NCI-H1930 (cell line): ENCODE data around the gene AGBL1.
"Not testable (repeated sequence)": the region's sequence is repeated elsewhere in the genome, so short reads cannot be mapped to it uniquely, and the experiment has no call there.

ENCODE experiments used
- DNase-seq, 2 experiments: peaks; one replicate each; lab custom pipeline; 2025; lab: John Stamatoyannopoulos, UW

The AGBL1 gene

DNA sequence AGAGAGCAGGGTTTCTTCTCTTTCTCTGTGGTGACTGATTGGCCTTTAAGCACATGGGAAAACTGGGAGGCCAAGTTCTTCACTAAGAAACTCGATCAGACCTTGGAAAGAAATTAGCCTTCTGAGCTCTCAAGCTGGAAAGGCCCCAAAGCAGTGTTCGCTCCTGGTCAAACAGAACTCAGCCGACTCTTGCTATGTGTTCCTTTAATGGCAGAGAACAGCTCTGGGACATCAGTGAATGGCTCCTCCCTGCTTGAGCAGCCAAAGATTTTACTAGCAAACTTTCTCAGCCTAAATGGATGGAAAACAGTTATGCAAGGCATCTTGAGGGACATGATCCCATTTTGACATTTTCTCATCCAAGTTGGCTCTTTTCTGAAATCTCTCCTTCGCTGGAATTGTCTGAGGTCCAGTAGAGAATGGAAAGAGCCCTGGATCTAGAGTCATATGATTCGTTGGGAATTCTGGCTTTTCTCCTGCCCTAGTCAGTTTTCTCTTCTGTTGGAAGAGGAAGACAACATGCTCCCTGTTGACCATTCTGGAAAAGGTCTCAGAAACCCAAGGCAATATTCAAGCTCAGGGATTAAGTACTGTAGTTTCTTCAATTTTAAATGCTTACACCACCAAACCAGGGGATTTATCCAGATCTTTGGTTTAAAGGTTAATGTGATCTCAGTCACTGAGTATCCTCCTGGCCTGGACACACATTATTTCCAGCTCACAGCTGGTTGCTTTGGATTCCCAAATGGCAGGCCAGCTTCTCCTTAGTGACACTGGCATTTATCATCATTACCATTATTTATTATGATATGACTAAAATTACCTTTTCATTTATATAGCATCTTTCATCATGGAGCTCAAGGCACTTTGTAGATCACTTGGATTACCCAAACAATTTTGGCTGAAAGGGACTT is 319.6 kb downstream of the AGBL1 start:
- no peak for DNase-seq

DNA sequence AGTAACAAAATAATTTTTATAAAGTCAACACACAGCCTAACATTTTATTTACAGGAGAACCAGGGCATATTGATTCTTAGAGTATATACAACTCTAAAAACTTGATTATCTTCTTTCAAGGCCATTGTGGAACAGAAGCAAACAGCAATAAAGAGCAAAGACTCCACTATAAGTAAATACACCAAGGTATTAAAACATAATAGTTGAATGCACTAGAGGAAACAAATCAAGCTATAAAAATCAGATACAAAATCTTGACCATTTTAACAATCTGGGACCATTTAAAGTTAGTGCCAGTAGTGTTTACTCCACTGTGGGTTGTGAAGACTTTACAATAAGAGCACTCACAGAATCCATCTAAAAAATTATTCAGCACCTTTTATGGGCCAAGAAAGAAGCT is 323.6 kb downstream of the AGBL1 start:
- DNase-seq: no peak

GRCh38 chr15:86403914-86404583 is 324.4 kb downstream of the AGBL1 start:
- no peak for DNase-seq

DNA sequence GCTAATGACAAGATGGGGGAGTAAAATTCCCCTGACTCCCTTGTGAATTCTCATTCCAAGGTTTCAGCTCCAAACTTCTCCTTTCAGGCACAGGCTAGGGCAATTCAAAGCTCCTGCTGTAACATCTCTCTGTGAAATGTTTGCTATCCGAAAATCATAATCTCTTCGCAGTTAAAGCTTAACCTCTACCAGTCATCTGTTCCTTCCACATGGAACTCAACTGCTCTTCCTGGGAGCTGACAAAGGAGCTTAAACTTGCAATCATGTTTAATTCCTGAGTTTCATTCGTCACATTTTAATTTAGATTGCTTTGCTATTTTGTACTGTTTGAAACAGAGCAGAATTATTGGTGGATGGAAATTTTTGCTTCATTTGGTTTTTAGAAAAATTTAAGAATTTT is 328.6 kb downstream of the AGBL1 start:
- DNase-seq: no peak

GRCh38 chr15:86411916-86412315 is 332.2 kb downstream of the AGBL1 start:
- no peak for DNase-seq

DNA sequence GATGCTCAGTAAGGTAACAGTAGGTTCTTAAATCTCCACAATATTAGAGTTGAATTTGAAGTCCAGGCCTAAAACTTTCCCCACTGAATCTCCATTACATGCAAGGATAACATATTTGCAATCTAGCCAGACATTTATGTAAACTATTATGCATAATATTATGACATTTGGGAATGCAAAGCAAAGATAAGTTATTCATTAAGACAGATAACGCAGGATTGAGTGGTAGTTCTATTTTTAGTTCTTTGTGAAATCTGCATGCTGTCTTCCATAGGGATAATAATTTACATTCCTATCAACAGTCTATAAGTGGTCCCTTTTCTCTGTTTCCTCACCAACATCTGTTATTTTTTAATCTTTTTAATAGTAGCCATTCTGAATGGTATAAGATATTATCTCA is 333.5 kb downstream of the AGBL1 start:
- DNase-seq: no peak

- no peak for DNase-seq
These were observed 346.1 kb downstream of the AGBL1 start for GRCh38 chr15:86425746-86426145.

DNA sequence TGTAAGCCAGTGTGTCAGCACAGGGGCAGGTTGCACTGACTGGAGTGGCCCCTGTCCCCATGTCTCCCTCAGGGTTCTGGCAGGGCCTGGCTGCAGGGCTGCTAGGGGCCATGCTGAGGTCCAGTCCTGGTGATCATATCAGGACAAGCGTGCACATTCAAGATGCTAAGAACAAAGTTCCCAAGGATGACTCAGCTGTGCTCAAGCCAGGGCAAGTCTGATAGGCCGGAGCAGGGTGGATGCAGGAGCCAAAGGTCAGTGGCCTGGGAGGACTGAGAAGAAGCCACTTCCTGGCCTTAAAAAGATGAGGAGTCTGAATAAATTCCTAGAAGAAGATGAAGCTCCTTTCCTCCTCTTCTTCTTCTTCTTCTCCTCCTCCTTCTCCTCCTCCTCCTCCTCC is 353.2 kb downstream of the AGBL1 start:
- DNase-seq: no peak

GRCh38 chr15:86433983-86434382 is 354.3 kb downstream of the AGBL1 start:
- no peak for DNase-seq

DNA sequence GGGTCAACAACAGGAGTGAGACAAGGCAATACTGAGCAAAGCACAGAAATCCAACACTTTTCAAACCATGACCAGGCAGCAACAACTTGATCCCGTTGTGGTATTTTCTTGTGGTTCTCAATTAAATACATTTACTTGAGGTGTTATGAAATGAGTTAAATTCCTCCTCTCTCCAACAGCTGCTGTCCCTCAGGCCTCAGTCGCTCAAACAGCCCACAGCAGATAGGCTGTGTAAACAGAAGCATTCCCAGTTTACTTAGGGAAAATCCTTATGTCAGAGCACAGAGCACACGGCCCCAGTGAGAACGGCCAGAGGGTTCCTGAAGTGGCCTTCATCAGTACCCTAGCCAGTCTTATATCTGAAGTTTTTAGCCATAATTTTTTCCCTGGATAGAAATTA is 359.9 kb downstream of the AGBL1 start:
- DNase-seq: no peak

- no peak for DNase-seq
These were observed 364.9 kb downstream of the AGBL1 start for GRCh38 chr15:86444527-86444926.

DNA sequence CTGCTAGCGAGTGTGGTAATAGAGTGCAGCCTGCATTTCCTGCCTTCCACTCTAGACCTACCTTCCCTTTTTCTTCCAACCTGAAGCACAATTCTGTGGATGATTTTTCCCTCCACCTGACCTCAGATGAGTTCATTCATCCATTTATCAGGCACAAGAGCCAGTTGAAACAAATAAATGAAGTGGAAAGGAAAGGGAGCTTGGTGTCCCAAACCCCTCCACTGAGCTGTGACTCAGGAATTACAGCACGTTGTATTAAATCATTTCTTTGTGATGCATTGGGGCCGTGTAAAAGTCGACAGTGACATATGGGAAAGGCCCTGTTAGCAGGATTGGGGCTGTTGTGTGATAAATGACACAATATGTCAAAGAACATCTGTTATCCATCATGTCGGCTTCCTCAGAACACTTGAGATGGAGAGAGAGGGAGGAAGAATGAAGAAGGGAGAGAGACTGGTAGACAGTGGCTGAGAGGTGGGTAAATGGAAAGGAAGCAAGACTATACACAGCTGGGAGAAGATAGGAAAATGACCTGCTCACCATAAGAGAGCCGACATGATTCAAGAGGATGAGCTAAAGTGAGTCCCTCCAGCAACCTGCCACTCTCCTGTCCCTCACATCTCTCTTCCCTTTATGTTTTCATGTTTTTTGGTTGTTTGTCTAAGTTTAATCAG is 366.0 kb downstream of the AGBL1 start:
- no peak for DNase-seq

DNA sequence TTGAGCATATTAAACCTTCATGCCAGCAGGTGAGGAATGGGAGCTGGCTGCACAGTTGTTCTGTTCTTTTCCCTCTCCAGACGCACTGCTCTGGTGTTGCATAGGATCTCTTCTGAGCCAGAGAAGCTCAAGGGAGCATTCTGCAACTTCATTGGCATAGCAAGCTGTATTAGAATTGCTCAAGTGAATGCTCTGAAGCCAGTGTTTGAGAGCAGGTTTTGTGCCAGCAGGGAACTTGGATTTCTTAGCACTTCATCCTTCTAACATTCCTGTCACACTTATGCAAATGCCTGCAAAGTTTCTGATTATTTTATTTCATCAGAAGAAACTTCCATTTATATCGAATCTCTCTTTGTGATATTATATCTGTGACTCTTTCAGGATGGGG is 366.6 kb downstream of the AGBL1 start:
- no peak for DNase-seq

- not testable (repeated sequence) for DNase-seq
These were observed 385.9 kb downstream of the AGBL1 start for GRCh38 chr15:86465470-86466039.

DNA sequence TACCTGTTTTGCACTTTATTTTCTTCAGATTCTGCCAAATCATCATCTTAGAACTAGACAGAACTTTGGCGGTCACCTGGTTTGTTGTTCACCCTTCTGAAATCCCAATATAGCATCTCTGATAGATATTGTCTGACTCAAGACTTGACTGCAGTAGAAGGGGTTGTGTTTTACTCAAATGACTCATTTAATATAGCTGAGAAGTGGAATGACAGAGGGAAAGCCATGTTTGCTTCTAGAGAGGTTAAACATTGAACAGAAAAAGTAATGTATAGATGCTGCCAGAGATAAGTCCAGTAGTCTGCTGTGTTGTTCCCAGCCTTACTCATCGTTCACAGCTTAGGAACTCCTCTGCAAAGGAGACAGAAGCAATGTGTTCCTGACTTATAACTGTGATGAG is 402.0 kb downstream of the AGBL1 start:
- no peak for DNase-seq

DNA sequence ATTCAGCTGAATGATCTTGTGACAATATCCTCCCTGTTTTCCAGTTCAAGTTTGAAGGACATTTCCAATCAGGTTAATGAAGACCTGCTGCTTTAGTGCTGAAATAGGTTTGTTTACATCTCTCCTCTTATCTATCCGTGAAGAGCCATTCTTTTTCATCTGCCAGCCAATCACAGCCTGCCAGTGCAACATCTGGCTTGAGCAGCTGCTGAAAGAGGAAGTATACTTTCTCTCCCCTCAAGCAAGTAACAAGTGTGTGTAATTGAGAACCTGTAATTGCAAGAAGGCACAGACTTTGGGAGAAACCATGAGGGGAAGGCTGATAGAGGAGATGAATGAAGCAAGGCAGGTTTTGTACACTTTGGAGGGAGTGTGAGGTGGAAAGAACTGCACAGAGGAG is 404.3 kb downstream of the AGBL1 start:
- DNase-seq: no peak

DNA sequence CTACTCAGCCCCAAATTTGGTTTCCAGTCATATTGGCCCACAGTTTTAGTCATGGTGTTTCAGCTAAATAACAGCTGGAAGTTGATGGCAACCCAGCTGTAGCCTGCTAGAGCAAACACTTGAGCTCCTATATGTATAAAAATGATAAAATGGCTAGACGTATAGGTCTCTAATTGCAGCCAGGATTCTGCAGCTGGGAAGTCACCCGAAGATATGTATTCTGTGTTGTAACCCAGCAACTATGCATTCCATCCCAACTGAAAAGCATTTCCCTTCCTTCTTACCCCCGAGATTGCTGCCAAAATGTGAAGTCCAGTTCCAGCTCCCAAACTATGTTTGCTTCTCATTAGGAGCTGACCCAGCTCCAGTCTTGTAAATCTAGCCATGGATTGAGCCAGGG is 408.4 kb downstream of the AGBL1 start:
- no peak for DNase-seq

- DNase-seq: no peak
These were observed 410.3 kb downstream of the AGBL1 start for GRCh38 chr15:86489981-86490380.

GRCh38 chr15:86491118-86491517 is 411.4 kb downstream of the AGBL1 start:
- DNase-seq: no peak

DNA sequence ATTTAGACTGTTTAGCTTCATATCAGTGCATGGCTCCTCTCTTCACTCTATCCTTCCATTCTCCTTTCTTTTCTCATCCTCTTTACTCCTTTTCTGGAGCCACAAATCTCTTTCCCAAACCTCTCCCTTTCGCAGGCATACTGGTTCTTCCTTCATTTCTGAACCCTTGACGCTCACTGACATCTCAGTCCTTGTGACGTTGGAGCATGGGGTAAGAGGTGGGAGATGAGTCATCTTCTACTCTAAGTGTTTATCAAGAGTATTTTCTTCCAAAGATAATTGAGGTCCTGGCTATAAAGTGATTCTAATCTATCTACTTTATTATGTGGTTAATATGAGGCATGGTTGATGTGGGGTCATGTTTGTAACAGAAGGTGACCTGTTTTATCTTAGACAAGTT is 414.2 kb downstream of the AGBL1 start:
- no peak for DNase-seq

GRCh38 chr15:86494475-86494874 is 414.8 kb downstream of the AGBL1 start:
- DNase-seq: no peak

- DNase-seq: no peak
These were observed 422.6 kb downstream of the AGBL1 start for GRCh38 chr15:86502301-86502700.

DNA sequence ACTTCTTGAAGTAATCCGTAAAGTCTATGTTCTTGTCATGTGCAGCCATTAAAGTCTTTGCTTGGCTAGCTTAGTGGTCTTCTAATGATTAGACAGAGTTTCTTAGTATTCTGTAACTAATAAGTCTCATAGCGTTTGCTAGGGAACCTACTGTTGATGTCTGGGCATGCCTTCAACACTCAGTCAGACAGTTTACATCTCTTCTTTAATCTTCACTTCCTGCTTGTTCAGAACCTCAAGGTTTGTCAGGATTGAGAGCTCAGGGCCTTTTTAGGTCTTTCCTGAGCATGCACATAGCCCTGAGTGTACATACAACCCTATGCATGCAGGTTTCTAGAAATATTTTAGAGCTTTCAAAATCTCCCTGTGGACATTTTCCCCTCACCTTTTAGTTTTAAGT is 426.3 kb downstream of the AGBL1 start:
- DNase-seq: no peak
